HS-5 (cell line): ENCODE measurements around the gene CHMP1B.
A peak's percentile ranks its signal among the peaks of the same experiment; 100 is the strongest.

Source experiments
- DNase-seq: peaks from one replicate; pipeline ENCODE4 v3.0.0-alpha.2; 2012; ENCODE audit warnings: low read depth

CHMP1B gene, protein sequence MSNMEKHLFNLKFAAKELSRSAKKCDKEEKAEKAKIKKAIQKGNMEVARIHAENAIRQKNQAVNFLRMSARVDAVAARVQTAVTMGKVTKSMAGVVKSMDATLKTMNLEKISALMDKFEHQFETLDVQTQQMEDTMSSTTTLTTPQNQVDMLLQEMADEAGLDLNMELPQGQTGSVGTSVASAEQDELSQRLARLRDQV

GRCh38 chr18:11851146-11851805, at the start of gene CHMP1B:
TSS of gene CHMP1B (plus strand) at chr18:11851413. CDS start at chr18:11851512, 99 bp downstream.
- DNase-seq = peak; percentile 75

DNA sequence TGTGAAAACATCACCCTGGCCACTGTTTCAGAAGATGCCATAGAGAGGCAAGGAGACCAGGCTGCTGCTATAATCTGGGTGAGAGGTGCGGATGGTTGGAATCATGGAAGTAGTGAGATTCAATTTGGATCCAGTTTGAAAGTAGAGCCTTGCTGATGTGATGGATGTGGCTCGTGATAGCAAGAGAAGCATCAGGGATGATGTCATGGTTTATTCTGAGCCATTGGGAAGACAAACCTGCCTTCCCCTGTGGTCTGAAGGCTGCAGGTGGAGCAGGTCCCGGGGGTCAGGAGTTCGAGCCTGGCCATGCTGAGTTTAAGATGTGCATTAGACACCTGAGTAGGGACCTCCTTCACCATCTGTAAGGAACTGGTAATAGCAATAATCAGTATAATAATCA, 49.6 kb upstream of the CHMP1B start:
- no peak for DNase-seq

GRCh38 chr18:11802158-11802557, 49.1 kb upstream of the CHMP1B start:
- no peak for DNase-seq

DNA sequence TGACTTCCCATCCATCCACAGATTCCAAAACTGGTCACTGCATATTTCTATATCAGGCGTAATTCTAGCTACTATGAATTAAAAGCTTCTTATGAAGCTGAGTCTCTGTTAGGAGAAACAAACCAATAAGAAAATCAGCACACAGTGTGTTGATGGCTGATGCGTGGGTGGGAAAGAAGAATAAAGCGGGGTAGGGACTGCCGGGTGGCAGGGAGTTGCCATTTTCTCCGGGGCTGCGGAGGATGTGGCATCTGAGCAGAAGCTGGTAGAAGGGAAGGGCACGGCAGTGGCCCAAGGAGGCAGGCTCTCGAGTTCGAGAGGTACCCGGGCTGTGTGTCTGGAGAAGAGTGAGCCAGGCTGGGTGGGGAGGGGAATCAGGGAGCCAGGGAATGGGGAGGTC, 48.6 kb upstream of the CHMP1B start:
- no peak for DNase-seq

DNA sequence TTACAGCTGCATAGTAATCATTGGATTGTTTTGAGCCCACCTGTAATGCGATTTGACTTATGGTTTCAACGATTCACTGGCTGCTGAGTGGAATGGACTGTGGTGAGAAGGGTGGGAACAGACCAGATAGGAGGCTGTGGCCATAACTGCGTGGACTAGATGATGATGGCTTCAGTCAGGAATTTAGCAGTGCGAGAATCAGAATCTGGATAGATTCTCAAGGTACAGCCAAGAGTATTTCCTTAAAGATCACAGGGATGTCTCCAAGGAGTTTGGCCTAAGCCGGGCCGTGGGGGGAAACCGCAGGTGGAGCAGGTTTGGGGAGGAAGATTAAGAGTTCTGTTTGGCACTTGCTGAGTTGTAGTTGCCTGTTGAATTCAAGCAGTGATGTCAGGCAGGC, 44.0 kb upstream of the CHMP1B start:
- no peak for DNase-seq

DNA sequence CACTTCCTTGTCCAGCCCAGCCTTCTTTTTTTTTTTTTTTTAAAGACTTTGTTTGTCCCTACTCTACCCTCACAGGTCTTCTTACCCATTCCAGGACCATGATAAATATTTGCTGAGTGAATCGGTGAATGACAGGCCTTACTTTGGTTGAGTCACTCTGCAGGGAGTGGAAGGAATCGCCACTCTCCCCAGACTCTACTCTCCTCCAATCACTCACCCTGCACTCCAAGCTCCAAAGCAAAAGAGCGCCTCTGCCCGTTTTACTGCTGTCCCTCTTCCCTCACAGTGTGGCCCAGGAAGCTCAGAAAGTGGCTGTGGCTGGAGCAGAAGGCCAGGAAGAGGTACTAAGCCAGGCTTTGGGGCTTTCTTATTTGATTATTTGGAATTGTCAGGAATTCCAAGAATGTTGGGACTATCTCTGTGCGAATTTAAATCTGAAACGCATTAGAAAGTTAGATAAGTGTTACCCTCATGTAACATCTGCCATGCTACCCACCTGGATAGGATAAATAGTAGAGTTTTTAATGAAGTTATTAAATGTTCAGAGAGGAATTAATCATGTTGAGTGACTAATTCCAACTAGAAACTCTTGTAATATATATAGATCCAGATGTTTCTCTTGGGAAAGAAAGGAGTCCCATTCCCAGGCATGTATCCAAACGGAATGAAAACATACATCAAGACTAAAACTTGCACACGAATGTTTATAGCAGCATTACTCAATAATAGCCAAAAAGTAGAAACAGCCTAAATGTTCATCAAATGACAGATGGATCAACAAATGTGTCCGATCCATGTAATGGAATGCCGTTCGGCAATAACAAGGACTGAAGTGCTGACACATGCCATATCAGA, 43.0 kb upstream of the CHMP1B start:
- DNase-seq = peak; percentile 45

- DNase-seq = no peak
These were observed 41.3 kb upstream of the CHMP1B start for GRCh38 chr18:11809895-11810294.

- no peak for DNase-seq
These were observed 40.8 kb upstream of the CHMP1B start for GRCh38 chr18:11810379-11810778.

- DNase-seq = no peak
These were observed 40.2 kb upstream of the CHMP1B start for GRCh38 chr18:11811009-11811408.

DNA sequence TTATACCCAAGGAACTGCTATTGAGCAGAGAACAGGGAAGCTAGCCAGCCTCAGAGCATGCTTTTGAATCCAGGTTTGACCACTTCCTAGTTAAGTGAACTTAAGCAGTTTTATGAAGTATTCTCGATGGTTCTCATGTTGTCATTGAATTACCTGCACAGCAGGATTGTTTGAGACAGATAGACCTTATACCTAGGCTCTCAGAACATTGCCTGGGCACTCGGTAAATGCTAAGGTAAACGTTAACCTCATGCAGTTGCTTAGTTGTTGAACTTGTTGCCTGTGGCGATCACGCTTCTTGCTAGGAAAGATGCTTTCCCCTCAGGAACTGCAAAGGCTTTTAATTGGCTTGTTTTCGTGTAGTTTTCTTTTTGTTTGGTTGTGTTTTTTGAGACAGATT, 34.0 kb upstream of the CHMP1B start:
- no peak for DNase-seq

DNA sequence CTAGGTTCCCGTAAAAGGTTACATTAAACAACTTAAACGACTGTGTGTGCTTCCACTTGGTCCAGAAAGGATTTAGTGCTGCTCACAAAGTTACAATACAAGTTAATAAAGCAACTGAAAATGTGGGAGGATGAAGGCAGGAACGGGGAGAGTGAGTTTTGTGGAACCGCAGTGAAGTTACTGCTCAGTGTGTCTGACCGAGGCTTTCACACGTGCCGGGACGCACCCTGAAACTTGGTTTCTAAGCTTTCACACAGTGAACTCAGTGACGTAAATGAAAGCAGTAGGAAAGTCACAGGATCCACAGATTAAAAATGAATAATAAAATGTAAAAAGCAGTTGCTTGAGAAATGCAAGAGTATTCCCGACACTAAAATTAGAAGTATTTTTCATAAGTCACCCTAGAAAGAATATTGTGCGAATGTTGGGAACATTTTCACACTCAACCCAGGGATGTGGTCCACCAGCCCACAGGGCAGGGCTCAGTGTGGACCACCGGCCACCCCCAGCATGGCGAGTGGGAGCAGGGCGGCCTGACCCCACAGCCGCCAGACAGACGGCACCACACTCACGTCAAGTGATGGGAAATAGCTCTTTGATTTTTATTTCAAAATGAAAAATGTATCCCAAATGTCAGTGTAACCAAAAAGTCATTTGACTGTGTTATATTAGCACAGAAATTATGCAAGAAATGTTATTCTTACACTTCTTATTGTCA, 32.6 kb upstream of the CHMP1B start:
- DNase-seq = no peak

GRCh38 chr18:11819938-11820337, 31.3 kb upstream of the CHMP1B start:
- DNase-seq = no peak

DNA sequence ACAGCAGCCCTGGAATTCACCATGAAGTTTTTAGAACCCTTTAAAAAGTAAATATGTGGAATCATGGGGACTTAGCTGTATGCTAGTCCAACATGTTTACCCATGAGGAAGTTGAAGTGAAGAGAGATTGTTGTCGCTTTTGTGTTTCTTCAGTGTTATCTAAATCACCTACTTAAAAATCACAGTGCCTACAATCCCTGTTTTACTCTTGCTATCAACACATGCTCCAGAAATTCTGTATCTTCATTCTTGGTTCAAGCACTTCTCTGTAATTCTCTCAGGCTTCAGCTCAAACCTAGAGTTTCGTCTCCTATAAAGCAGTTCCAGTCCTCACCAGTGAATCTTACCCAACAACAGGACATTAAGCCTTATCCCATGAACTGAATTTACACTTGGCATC, 30.5 kb upstream of the CHMP1B start:
- DNase-seq = no peak

- no peak for DNase-seq
These were observed 30.0 kb upstream of the CHMP1B start for GRCh38 chr18:11821208-11821607.

DNA sequence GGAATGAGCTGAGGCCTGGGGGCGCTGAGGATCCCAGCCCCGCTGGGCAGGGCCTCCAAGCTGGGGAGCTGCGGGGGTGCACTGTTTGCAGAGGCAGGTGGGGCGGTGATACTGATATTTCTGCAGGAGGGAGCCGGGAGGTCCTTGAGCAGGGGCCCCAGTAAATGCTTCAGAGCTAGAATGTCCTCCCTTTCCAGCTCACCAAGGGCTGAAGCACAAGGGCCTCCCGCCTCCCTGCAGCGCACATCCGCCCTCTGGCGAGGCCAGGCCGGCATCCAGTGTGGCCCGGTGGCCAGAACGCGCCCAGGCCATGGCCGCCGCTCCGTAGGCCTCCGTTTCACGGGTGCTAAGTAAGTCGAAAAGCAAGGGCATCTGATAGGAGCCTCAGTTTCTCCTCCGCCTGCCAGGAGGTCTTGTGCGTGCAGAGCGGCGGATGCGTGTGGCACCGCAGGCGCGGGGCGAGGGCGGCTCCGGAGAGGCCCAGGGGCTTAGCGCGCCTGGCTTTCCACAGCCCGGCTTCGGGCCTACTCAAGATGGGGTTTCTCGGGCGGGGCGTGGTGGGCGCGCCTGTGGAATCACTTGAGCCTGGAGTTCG, 29.5 kb upstream of the CHMP1B start:
- DNase-seq = no peak

DNA sequence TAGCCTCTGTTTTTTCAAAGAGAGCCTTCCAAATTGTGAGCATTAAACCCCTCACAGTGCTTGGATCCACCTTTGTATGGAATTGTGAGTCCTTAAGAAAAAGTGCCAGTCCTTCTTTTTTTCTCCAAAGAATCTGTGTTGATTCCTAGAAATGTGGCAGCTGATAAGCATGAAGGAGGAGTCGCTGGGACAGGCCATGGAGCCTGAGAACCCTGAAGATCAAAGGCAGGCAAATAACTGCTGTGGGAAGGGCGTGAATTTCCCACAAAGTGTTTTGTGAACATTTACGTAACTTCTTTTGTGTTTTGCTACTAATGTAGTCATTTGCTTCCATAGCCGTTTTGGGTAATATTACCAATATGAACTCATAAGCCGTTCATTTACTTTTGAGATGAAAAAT, 27.7 kb upstream of the CHMP1B start:
- no peak for DNase-seq

GRCh38 chr18:11826836-11827235, 24.4 kb upstream of the CHMP1B start:
- no peak for DNase-seq

DNA sequence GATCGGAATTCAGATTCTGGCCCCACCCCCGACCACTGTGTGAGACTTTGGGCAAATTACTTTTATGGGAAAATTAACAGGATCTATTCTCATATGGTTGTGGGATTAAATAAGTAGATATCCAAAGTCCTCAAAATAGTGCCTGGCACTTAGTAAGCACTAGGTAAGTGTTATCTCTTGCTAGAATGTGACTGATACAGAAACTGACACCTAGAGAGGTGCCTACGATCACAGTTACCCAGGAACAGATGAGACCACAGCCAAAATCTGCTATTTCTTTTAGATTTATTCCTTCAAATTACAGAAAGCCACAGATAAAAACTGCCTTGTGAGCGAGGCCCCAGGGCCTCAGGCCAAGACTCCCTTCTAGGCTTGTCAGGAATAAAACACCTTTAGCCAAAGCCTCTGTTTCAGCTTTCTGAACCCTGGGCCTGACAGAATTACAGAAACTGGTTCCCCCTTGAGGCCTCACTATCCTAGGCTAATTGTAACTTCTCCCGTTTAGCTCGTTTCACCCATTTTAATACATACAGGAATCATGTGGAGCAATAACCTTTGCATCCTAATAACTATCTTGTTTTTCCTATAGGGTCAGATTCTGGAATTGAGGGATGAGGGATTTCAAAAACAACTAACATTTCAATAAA, 22.3 kb upstream of the CHMP1B start:
- no peak for DNase-seq

DNA sequence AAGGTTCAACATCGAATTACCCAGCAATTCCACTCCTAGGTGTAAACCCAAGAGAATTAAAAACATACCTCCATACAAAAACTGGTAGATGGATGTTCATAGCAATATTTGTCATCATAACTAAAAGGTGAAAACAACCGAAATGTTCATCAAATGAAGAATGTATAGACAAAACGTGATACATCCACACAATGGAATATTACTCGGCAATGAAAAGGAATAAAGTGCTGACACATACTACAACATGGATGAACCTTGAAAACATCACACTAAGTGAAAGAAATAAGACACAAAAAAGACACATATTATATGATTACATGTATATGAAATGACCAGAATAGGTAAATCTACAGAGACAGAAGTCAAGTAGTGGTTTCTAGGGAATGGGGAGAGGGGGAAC, 20.6 kb upstream of the CHMP1B start:
- no peak for DNase-seq

DNA sequence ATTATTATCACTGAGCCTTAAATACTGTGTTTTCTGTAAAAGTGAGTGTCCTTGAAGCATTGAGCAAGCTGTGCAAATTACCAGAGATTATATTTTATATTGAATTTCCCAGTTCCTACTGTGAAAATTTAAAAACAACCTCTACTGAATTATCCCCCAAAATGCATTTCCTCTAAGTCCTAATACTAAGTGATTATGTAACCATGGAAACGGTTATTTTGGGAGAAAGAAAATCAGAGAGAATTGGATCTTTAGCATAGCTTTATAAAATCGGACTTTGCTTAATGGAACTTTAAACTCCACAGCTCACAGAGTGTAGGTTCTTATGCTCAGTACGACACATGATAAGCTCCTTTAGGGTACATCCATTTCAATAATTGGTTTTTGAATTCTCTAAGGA, 19.3 kb upstream of the CHMP1B start:
- no peak for DNase-seq

- no peak for DNase-seq
These were observed 16.4 kb upstream of the CHMP1B start for GRCh38 chr18:11834772-11835171.

GRCh38 chr18:11839556-11839955, 11.7 kb upstream of the CHMP1B start:
- DNase-seq = no peak
